NCI-H2227 treated with DMSO at 0.1 percent for 48 hours (cell line): ENCODE results near the gene PLET1.

Experiments used
- DNase-seq: peaks from one replicate; lab custom pipeline; 2025; lab: John Stamatoyannopoulos, UW

Gene PLET1, protein sequence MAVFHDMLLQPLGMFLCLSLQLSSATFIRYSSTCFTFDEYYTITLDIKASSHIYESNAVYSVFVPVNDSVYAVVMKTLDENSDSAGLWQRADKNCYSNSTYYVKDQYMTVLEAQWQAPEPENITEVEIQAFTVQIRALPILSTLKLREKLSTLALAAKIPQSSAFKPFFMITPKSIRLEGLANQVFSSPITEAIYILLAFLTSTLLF

DNA sequence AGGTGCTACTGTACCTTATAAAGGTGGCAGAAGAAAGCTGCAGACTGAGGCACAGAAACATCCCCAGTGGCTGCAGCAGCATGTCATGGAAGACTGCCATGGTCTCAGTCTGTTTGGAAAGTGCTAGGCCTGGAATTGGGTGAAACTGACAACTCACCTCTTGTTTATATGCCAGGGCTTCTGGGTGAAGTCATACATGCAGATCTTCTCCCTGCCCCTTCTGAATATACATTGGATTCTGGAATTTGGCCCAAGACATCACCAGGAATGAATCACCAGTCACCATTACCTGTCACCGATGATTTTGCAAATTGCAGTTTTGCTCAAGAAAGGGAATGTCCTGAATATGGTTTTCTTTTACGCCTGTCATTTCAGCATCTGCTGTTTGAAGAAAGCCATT is at the start of gene PLET1:
PLET1 (minus strand) TSS at position 371 of the 400 bp plus-strand sequence; CDS start at position 100, 271 bp downstream.
- no peak for DNase-seq

DNA sequence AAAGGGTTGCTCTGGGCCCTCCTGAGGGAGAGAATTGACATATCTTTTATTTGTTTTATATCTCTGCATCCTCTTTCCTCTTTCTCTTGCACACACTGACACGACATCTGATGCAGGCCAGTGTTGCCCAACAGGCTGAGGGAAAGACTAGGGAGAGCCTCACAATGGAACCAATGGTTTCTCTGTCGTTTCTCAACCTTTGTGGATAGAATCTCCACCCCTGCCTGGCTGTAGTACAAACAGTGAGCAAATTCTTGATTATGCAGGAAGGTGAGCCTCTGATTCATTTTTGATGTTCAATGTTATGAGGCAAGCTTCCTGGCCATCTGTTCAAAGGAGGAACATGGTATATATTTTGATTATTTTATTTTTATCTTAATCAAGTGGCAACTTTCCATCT is 49.8 kb upstream of the PLET1 start:
- no peak for DNase-seq

DNA sequence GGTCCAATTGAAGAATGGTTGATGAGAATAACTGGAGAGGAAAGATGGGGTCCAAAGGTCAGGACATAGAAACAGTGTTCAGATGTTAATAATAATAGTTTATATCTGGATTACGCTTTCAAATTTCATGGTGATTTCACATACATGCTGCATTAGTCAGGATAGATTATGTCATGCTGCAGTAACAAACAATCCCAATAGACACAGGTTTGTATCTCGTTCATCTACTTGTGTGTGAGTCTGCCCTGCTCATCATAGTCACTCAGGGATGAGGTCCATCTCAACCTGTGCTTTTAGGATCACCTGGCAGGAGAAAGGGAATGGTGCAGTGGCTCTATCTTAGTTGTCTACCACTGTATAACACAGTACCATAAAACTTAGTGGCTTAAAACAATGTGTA is 48.0 kb upstream of the PLET1 start:
- no peak for DNase-seq

DNA sequence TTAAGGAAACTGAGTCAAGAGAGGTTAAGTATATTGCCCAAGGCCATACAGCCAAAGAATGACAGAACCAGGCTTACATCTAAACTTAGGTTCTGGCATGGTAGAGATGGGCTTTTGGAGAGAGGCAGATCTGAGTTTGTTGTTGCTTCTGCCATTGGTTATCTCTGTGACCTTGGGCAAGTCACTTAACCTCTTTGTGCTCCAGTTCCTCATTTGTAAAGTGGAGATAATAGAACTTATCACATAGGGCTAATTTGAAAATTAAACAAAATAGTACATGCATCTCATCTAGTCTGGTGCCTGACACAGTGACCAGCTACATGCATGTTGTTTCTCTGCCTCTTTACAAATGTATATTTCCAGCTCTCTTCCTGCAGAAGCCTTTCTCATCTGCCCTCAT is 47.0 kb upstream of the PLET1 start:
- DNase-seq: no peak

DNA sequence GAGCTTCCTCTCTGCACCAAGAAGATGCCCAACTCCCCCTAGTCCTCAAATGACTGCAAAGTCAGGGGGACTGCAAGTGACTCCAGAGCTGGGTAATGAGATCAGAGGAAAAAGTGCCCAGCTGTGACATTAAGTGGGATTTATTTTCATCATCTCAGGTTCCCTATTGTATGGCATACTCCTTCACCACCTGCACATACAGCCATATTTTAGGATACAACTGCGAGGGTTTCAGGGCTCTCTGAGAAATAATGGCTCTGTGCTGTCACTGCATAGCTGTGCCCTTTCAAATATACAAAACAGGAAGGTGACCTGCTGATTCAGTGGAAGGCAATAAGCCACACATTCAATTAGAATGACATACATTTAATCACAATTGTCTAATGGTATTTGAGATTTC is 45.6 kb upstream of the PLET1 start:
- no peak for DNase-seq

DNA sequence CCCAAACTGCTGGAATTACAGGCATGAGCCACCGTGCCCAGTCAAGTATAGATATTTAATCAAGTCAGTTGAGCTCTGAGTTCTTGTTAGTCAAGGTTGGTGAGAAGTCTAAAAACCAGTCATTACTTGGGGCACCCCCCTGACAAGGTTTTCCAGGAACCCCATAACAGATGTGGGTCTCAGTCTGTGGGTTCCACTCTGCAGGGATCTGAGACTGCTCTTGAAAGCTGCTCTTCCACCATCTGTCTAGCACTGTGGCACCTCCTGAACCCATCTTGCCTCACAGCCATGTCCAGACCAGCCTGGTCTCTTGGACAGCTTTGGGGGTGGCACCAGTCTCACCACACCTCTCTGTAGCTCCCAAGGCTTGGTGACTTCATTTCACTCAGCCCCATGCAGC is 44.3 kb upstream of the PLET1 start:
- no peak for DNase-seq

DNA sequence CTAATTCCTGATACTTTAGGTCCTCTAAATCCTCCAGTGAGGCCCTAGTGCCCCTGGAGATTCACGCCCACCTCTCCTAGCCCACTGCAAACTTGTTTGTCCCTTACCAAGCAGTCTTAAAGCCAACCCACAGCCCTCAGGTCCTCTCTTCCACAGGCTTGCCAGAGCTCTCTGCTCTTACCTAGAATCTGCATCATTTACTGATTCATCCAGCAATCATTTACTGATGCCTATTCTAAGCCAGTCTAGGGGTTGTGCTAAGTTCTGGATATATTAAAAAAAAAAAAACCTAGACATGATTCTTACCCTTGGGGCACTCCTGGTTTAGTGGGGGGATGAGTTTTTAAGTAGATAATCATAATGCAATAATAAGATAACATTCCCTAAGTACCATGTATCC is 43.0 kb upstream of the PLET1 start:
- DNase-seq: no peak

DNA sequence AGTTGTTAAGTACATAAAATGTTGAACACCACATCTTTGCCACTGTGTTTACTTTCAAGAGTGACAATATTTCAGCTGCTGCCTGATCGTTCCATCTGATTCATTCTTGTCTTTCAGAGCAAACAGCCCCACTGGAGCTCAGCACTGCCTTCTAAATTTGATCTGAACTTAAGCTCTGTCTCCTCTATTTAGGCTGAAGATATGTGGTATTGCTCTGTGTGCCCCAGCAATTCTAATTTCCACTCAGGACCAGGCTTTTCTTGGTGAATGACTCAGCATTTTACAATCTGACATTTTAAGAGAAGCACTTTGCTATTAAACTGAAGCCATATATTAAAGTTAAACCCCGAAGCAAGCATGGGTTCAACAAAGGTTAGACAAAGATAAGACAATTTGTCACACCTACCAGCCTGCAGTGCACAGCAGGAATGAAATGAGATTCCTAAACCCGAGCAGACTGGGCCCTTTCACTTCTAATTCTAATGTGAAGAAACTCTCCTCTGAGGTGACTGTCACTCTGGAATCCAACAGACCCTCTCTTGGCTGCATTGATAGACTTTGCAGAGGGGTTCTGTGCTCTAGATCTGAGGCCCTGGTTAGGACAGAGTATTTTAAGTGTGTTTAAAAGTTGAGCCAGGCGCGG is 41.7 kb upstream of the PLET1 start:
- peak; percentile 42 for DNase-seq

DNA sequence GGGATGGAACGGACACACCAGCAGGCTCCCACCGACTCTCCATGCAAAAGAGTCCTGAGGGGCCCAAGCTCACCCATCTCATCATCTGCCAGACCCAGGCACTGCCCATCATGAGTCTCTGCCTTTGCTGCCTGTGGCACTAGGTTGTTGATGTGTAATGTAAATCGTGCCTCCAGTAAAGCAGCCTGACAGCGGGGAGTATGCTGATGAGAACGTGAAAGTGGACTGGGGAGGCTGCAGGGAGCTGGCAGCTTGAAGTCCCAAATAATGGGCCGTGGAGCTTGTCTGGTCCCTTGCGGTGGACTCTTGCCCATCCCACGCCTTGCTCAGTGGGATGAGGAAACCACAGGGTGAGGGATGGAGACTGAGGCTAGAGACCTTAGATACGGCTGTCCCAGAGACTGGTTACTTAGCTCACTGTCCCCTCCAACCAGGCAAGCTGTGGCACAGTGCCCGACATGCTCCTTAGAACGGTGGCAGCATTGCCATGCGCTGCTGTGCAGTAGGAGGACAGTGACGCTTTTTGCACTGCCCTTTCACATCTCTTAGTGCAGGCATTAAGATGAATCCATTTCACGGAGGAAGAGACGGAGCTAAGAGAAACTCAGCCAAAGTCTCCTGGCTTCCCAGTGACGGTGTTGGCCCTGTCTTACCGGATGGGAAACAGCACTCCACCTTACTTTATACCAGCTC is 39.6 kb upstream of the PLET1 start:
- no peak for DNase-seq

DNA sequence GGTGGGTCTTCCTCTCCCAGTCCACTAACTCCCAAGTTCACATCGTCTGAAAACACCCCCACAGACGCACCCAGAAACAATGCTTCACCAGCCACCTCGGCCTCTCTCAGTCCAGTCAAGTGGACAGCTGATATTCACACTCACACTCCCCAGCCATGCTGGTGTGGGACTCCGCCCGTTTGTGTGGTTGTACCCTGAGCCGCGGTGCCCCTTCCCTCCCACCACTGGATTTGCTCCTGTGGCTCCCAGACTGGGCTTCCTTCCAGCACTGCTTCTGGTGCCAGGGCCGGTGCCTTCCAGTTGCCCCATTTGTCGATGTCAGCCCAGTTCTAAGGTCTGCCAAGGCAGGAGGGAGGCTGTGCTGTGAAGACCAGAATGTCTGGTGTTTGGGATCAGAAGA is 37.9 kb upstream of the PLET1 start:
- DNase-seq: no peak

DNA sequence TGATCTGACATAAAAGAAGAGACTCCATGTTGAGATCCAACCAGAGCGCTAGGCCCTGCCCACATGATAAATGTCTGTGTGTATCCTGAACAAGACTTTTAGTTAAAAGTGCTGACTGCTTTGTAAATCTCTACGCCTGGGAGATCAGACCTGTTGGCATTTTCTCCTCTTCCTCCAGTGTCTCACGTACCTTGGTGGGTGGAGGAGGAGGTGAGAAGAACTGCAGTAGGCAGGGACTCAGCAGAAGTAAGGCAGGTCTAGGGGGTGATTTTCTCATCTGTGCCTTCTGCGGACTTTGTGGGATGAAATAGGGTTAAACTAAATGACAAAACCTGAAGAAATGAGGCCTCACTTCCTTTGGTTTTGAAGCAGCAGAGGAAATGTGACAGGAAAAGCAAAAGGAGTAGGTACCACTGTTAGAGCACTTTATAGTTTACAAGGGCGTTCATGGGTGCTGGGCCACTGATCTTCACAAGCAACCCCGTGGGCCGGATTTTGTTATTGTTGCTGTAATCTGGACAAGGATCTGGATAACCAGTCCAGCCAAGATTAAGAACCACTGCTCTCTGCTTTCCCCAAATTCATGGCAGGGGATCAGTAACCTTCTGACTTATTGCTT is 36.7 kb upstream of the PLET1 start:
- no peak for DNase-seq

DNA sequence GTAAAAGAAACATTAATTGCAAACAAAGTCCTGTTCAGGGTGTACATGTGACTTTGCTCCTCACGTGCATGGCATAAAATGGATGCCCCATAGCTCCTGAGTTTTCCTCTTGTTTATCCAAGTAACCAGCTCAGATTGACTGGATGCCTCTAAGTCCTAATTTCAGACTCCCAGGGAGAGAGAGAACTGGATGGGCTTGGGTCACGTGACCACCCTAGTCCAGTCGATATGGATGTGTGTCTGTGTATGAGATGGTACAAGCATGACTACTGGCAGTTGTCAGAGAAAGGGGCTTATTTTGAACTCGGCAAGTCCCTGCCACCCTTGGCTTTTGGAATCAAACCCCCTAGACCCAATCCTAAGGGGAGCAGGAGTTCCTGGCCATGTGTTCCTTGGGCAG is 35.4 kb upstream of the PLET1 start:
- DNase-seq: no peak

DNA sequence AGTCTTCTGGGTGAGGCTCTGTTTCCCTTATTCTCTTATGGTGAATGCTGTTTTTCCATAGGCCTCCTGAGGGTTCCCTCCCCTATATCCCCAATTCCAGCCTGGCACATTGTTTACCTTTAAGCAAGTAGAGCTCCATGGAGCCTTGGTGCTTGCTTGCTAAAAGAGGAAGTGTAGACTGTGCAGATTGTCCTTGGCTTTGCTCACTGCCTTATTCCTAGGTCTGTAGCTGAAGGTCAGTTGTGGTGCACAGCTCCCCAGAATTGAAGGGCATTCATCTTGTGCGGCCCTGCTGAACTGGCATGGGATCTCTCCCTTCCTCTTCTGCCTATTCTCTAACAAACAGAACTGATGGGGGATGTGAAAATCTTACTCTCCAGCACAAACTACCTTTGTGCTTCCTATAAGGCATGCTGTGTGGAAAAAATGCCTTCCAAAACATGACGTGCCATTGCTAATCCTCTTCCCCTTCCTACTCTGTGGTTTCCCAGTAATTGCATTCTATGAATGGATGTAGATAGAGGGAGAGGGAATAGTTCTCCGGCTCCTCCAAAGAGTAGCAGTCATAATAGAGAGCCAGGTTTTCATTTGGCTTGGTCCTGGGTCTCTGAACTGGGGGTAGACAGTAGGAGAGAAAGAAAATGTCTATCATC is 34.2 kb upstream of the PLET1 start:
- DNase-seq: no peak

DNA sequence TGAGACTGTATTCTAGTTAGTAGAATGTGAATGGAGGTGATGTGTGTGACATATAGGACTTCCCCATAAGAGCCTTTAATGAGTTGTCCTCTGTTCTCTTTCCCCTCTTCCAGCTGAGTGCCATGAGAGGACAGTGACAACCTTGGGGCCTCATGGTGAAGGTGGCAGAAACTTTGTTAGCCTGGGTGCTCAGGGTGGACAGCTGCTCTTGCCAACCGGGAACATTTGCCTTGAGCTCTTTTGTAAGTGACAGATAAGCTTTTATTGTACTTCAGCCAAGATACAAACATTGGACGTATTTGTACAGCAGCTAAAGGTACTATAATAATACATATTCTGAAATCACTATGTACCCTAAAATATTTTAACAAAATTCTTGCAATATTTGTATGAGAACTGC is 33.0 kb upstream of the PLET1 start:
- no peak for DNase-seq

DNA sequence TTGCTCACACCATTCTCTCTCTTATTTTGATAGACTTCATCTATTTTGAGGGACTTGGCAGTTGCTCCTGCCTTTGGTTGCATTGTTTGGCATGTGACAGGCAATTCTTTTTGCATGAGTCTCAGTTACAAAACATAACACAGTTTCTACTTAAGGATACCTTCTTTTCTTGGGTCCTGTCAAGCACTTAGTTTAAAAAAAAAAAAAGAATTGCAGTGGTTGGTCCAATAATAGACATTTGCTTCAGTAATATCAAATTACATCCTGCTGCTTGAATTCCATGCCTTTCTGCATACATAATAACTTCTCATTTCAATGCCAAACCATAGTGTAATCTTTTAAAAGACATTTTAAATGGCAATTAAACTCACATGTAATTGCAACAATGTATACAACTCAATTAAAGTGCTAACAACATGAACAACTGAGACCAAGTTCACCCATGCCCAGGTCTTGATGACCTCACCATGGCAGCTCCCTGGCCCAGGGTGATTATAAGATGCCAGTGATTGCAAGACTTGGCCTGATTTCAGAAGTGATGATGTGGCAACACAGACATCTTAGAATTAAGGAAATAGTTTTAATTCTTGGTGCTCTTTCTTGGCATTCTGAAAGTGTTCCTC is 32.2 kb upstream of the PLET1 start:
- no peak for DNase-seq

DNA sequence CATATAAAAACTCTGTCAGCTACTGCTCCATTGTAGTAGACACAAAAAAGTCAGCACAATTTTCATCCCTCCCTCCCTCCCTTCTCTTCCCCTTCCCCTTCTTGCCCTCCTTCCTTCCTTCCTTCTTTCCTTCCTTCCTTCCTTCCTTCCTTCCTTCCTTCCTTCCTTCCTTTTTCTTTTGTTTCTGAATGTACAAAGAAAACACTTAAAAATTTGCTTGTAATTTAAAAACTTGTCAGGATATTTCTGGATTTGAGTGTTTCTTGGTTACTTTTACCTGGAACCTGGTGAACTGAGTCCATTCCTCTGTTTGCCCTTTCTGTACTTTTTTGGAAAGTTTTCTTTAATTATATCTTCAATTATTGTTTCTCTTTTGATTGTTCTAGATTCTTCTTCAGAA is 31.5 kb upstream of the PLET1 start:
- DNase-seq: no peak

DNA sequence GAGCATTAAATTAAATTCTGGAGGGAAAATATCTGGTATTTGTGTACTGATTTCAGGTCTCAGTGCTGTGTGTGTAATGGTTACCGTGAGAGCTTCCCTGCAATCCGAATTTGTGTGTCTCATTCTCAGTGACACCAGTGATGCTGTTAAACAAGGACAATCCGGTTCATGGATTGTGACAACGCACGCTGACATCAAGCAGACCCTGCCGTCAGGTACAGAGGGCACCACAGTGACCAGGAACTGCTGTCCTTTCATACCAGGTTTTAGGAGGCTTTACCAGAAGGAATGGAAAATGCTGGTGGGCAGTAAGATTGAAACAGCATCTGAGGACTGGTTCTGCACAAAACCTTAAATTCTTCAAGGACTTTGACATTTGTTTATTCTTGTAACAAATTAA is 30.5 kb upstream of the PLET1 start:
- no peak for DNase-seq

DNA sequence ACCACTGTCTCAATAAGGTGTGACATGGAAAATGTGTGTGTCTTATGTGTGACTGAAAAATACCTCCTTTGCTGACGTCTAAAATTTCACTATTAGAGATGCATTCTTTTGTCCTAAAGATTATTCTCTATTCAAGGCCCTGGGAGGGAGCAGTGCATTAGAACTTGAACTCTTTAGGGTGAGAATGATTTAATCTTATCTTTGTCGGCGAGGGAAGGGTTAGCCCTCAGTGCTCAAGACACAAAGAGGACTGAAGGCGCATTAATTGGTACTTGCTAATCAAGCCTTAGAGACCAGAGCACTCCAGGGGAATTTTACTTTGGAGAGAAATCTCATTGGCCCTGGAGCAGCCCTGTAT is 29.8 kb upstream of the PLET1 start:
- no peak for DNase-seq

DNA sequence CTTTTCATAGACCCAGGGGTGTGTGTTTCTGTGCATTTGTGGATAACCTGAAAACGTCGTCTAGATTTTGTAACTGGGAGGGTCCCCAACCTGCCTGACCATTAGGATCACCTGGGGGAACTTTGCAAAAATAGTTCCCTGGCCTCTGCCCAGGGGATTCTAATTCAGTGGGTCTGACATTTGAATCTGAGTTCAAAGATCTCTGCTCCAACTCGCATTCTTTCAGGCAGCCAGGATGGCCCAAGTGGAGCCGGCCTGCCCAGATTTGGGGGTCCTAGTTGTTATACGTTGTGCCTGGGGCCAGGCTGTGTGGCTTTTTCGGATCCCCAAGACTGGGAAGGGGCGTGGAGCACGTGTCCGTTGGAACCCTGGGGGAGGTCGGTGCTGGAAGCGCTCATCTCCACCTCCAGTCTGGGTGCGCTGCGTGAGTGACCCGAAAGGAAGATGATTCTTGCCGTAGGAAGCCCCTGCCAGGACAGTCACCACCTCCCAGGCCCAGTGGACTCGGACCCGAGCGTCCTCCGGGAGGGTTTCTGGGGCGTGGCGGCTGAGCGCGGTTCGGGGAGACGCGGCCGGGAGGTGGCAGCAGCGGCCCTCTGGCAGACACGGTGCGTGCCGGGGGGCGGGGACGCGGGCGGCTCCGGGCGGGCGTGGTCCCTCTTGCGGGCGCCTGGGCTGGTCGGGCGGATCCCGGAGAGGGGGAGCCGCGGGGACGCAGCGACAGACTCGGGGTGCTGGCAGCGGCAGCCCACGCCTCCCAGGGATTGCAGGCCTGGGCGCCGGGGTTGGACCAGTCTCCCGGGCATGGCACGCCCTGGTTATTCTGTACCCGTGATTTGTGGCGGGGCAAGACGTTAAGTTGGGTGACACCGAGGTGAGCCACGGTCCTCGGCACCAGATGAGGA is 29.2 kb upstream of the PLET1 start:
- peak; percentile 22 for DNase-seq

DNA sequence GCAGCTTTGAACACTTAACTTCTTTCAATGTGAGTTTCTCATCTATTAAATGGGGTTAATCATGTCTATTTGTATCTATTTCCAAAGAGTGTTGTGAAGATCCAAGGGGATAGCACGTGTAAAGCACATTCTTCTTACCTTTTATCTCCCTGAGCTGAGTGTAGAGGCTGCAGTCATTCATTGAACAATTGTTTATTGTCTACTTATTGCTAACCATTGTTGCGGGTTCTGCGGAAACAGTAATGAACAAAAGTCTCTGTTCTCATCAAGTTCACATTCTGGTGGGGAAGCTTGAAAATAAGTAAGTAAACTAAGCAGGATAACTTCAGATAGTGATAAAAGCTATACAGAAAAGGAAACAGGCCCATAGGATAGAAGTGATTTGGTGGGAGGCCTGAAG is 27.4 kb upstream of the PLET1 start:
- no peak for DNase-seq

DNA sequence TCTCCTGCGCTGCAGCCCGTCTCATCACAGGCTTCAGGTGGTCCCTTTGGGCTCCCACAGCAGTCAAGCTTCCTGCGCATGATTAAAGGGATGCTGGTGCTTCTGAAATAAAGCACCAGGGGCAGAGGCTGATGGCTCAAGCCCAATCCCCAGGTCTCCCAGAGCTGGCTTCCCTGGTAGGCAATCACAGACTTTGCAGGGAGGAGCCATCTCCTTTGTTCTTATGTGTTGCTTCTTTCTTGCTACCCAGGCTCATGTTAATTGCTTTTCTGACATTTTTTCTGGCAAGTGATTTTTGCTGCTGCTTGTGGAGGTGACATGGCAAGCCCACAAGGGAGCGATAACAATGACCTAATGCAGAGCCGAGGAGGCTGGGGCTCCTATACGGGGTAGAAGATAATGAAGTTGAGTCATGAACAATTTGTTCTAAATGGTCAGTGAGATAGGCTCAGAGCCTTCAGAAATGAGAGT is 25.2 kb upstream of the PLET1 start:
- no peak for DNase-seq
